Liver (tissue), 9 donors: ENCODE measurements around the gene HIPK2. TPM values are rescaled to one million over a fixed set of nuclear protein-coding genes. Genes with fewer than 3 reads are reported as not detected.

Source experiments
- DNase-seq: peaks from one replicate; pipeline ENCODE4 v3.0.0-alpha.2; 2017; ENCODE audit warnings: low spot score
- H3K27ac ChIP-seq, 2 donors: one replicate each; pipeline ENCODE4 v1.7.0; 2013; ENCODE audit warnings: inconsistent platforms in 2 of 2, low read length in 2 of 2, control low read depth in 1 of 2, low read depth in 1 of 2, mild to moderate bottlenecking in 1 of 2
- H3K27me3 ChIP-seq, 4 donors: one replicate each; pipeline versions ENCODE4 v1.6.1 to v1.7.0; 2013; ENCODE audit warnings: low read length in 3 of 4, inconsistent platforms in 1 of 4, mild to moderate bottlenecking in 1 of 4, moderate library complexity in 1 of 4; ENCODE audit not compliant: control insufficient read depth in 4 of 4, insufficient read depth in 4 of 4
- H3K36me3 ChIP-seq, 4 donors: one replicate each; pipeline versions ENCODE4 v1.6.1 to v1.7.0; 2013; ENCODE audit warnings: low read length in 3 of 4, mild to moderate bottlenecking in 3 of 4, low read depth in 1 of 4, moderate library complexity in 1 of 4; ENCODE audit not compliant: control insufficient read depth in 4 of 4, insufficient read depth in 3 of 4
- H3K4me1 ChIP-seq, 4 donors: one replicate each; pipeline versions ENCODE4 v1.6.1 to v1.7.0; 2013; ENCODE audit warnings: low read length in 3 of 4, mild to moderate bottlenecking in 3 of 4, moderate library complexity in 1 of 4; ENCODE audit not compliant: control insufficient read depth in 4 of 4, insufficient read depth in 4 of 4
- H3K4me3 ChIP-seq, 3 donors: one replicate each; pipeline versions ENCODE4 v1.6.1 to v1.7.0; 2013; ENCODE audit warnings: low read length in 3 of 3, control low read depth in 1 of 3, low read depth in 1 of 3, mild to moderate bottlenecking in 1 of 3
- H3K9ac ChIP-seq, 2 donors: one replicate each; pipeline ENCODE4 v1.7.0; 2013; ENCODE audit warnings: low read length in 2 of 2, mild to moderate bottlenecking in 2 of 2, moderate library complexity in 2 of 2, control low read depth in 1 of 2, low read depth in 1 of 2
- H3K9me3 ChIP-seq, 4 donors: one replicate each; pipeline versions ENCODE4 v1.6.1 to v1.7.0; 2013; ENCODE audit warnings: low read length in 3 of 4; ENCODE audit not compliant: control insufficient read depth in 4 of 4
- EGR1 ChIP-seq, 2 donors: IDR thresholded peaks; 2 replicates each; pipeline ENCODE4 v1.6.1; 2016 to 2018; ENCODE audit warnings: antibody characterized with exemption in 2 of 2, low read depth in 2 of 2
- FOXA1 ChIP-seq: IDR thresholded peaks from 2 replicates; pipeline ENCODE4 v1.6.1; 2016; ENCODE audit warnings: antibody characterized with exemption
- FOXA2 ChIP-seq: IDR thresholded peaks from 2 replicates; pipeline ENCODE4 v1.6.1; 2016; ENCODE audit warnings: antibody characterized with exemption
- GABPA ChIP-seq, 2 donors: IDR thresholded peaks in 1 of 2; conservative IDR thresholded peaks in 1 of 2; 2 replicates each; pipeline ENCODE4 v1.6.1; 2016; ENCODE audit warnings: antibody characterized with exemption in 2 of 2, mild to moderate bottlenecking in 1 of 2, moderate library complexity in 1 of 2
- HNF4A ChIP-seq, 2 donors: conservative IDR thresholded peaks; 2 replicates each; pipeline ENCODE4 v1.6.1; 2016; ENCODE audit warnings: antibody characterized with exemption in 2 of 2, mild to moderate bottlenecking in 2 of 2
- HNF4G ChIP-seq: IDR thresholded peaks from 2 replicates; pipeline ENCODE4 v1.6.1; 2016; ENCODE audit warnings: antibody characterized with exemption
- JUND ChIP-seq, 2 donors: IDR thresholded peaks; 2 replicates each; pipeline ENCODE4 v1.6.1; 2016; ENCODE audit warnings: antibody characterized with exemption in 2 of 2
- MAX ChIP-seq: IDR thresholded peaks from 2 replicates; pipeline ENCODE4 v1.6.1; 2016; ENCODE audit warnings: antibody characterized with exemption
- NR2F2 ChIP-seq: IDR thresholded peaks from 2 replicates; pipeline ENCODE4 v1.6.1; 2016; ENCODE audit warnings: antibody characterized with exemption
- RAD21 ChIP-seq, 2 donors: IDR thresholded peaks; 2 replicates each; pipeline ENCODE4 v1.6.1; 2016; ENCODE audit warnings: antibody characterized with exemption in 2 of 2, mild to moderate bottlenecking in 2 of 2
- REST ChIP-seq: IDR thresholded peaks from 2 replicates; pipeline ENCODE4 v1.6.1; 2016; ENCODE audit warnings: antibody characterized with exemption, mild to moderate bottlenecking
- RXRA ChIP-seq, 2 donors: IDR thresholded peaks; 2 replicates each; pipeline ENCODE4 v1.6.1; 2017 to 2018; ENCODE audit warnings: antibody characterized with exemption in 2 of 2, mild to moderate bottlenecking in 1 of 2
- SP1 ChIP-seq: IDR thresholded peaks from 2 replicates; pipeline ENCODE4 v1.6.1; 2018; ENCODE audit warnings: antibody characterized with exemption, mild to moderate bottlenecking
- TAF1 ChIP-seq: conservative IDR thresholded peaks from 2 replicates; pipeline ENCODE4 v1.6.1; 2016; ENCODE audit warnings: antibody characterized with exemption, mild to moderate bottlenecking
- YY1 ChIP-seq: IDR thresholded peaks from 2 replicates; pipeline ENCODE4 v1.6.1; 2016; ENCODE audit warnings: antibody characterized with exemption, mild to moderate bottlenecking
- ZBTB33 ChIP-seq: IDR thresholded peaks from 2 replicates; pipeline ENCODE4 v1.6.1; 2016; ENCODE audit warnings: antibody characterized with exemption
- WGBS: extraction: QIAGEN DNeasy Blood & Tissue Kit; methylation state at CpG from one replicate; pipeline ENCODE4 v1.1.7; 2013; 5-methylcytosine and 5-hydroxymethylcytosine counted together
- polyA plus RNA-seq, 2 donors: library from polyadenylated mRNA; stranded (reverse) in 1 of 2; unstranded in 1 of 2; fragments of 200-250 nt in 1 of 2; fragments of >200 nt in 1 of 2; fragmentation: Nextera tagmentation in 1 of 2; extraction: Ambion mirVana in 1 of 2; gene quantifications; one replicate each; pipeline versions ENCODE4 v1.2.1 to v1.2.3, GENCODE V29; 2013 to 2015
- total RNA-seq, 2 donors: library from RNA; depleted of rRNA; stranded (reverse); fragments of >200 nt; gene quantifications; one replicate each; pipeline ENCODE4 v1.2.3, GENCODE V29; 2014
- TF ChIP-seq, protein P1 (sequence below): IDR thresholded peaks from 2 replicates; pipeline ENCODE4 v1.6.1; 2016; ENCODE audit warnings: antibody characterized with exemption
- TF ChIP-seq, protein P2 (sequence below): fragments of 150-350 bp; IDR thresholded peaks from 2 replicates; pipeline ENCODE4 v1.5.1; 2017; ENCODE audit warnings: improper control_type of control experiment, low read depth, low read length; ENCODE audit not compliant: missing input control
- donor health status: healthy.
- donor health status: healthy.
- donor health status: healthy.
- donor health status: healthy.
- donor health status: healthy.

Gene HIPK2
- total and polyA plus RNA-seq, 4 donors, result 13.1 to 48.8 (median 16.6) TPM

DNA sequence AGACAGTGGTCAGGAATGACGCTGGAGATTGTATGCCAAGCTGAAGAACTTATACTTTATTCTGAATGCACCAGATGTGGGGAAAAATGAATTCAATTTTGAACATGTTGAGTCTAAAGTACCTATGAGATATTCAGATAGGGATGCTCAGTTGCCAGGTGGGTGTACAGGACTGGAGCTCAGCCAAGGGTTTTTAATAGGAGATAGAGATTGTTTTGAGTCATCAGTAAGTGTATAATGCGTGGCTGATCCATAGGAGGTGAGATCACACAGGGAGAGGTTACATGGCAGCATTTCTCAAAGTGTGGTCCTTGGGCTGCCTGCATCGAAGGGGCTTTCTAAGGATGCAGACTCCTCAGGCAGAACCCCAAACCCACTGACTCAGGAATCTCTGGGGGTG, 6.8 kb upstream of the HIPK2 start:
- Histone ChIP-seq H3K9me3 (no peaks in the 10 kb centered on the region), H3K4me3 (no peak overlapping the region), H3K9ac (no peak overlapping the region), H3K27me3 (no peaks in the 10 kb centered on the region), H3K4me1 (peaks cover 0 to 11% (median 0%) of the 10 kb centered on the region in 4 donors), H3K27ac (no peak overlapping the region), H3K36me3 (no peaks in the 10 kb centered on the region)
- 91% methylated on average over 3 of the region's 3 CpGs for WGBS
- DNase-seq, result no peak
- no peak for TF ChIP-seq SP1
- TF ChIP-seq HNF4G, result no peak
- TF ChIP-seq YY1, result no peak
- TF ChIP-seq, protein P1, sequence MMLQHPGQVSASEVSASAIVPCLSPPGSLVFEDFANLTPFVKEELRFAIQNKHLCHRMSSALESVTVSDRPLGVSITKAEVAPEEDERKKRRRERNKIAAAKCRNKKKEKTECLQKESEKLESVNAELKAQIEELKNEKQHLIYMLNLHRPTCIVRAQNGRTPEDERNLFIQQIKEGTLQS, result no peak
- no peak for TF ChIP-seq RXRA (IDR thresholded peaks at IDR 0.05)
- no peak for TF ChIP-seq RAD21 (IDR thresholded peaks at IDR 0.05)
- TF ChIP-seq HNF4A (conservative IDR thresholded peaks at IDR 0.05), result no peak
- no peak for TF ChIP-seq FOXA1
- no peak for TF ChIP-seq GABPA (IDR thresholded peaks at IDR 0.05 in 1 of 2, conservative IDR thresholded peaks at IDR 0.05 in 1 of 2)
- no peak for TF ChIP-seq MAX
- no peak for TF ChIP-seq JUND (IDR thresholded peaks at IDR 0.05)
- no peak for TF ChIP-seq REST
- TF ChIP-seq EGR1 (IDR thresholded peaks at IDR 0.05; ENCODE audit: low read depth in 2 of 2), result no peak
- no peak for TF ChIP-seq TAF1
- TF ChIP-seq, protein P2, sequence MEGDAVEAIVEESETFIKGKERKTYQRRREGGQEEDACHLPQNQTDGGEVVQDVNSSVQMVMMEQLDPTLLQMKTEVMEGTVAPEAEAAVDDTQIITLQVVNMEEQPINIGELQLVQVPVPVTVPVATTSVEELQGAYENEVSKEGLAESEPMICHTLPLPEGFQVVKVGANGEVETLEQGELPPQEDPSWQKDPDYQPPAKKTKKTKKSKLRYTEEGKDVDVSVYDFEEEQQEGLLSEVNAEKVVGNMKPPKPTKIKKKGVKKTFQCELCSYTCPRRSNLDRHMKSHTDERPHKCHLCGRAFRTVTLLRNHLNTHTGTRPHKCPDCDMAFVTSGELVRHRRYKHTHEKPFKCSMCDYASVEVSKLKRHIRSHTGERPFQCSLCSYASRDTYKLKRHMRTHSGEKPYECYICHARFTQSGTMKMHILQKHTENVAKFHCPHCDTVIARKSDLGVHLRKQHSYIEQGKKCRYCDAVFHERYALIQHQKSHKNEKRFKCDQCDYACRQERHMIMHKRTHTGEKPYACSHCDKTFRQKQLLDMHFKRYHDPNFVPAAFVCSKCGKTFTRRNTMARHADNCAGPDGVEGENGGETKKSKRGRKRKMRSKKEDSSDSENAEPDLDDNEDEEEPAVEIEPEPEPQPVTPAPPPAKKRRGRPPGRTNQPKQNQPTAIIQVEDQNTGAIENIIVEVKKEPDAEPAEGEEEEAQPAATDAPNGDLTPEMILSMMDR, result no peak
- no peak for TF ChIP-seq ZBTB33
- no peak for TF ChIP-seq FOXA2
- TF ChIP-seq NR2F2, result no peak
